ENCODE measurements around the gene ANO1.

DNA sequence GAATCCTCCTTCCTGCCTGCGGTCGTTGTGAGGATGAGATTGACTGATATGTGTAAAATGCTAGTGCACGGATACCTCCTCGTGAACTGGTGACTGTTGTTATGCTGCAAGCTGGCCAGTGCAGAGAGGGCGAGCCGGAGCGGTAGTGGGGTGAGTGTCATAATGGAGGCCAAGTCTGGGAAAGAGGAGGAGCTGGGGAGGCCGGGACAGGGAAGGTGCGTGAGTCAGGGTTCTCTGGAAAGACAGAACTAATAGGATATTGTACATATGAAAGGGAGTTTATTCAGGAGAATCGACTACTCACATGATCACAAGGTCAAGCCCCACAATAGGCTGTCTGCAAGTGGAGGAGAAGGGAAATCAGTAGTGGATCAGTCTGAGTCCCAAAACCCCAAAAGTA lies 68.2 kb downstream of the ANO1 start:
- TF ChIP-seq POLR2AphosphoS5 (IDR thresholded peaks at IDR 0.05), result no peak
- TF ChIP-seq, protein P1, sequence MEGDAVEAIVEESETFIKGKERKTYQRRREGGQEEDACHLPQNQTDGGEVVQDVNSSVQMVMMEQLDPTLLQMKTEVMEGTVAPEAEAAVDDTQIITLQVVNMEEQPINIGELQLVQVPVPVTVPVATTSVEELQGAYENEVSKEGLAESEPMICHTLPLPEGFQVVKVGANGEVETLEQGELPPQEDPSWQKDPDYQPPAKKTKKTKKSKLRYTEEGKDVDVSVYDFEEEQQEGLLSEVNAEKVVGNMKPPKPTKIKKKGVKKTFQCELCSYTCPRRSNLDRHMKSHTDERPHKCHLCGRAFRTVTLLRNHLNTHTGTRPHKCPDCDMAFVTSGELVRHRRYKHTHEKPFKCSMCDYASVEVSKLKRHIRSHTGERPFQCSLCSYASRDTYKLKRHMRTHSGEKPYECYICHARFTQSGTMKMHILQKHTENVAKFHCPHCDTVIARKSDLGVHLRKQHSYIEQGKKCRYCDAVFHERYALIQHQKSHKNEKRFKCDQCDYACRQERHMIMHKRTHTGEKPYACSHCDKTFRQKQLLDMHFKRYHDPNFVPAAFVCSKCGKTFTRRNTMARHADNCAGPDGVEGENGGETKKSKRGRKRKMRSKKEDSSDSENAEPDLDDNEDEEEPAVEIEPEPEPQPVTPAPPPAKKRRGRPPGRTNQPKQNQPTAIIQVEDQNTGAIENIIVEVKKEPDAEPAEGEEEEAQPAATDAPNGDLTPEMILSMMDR (IDR thresholded peaks at IDR 0.05), result no peak

Data from prostate gland (tissue), 2 donors.